ENCODE measurements around the gene AGBL3. TPM values are rescaled to one million over a fixed set of nuclear protein-coding genes. Genes with fewer than 3 reads are reported as not detected.

Gene AGBL3
- total RNA-seq, 1 donor from 2014 or later = 0.58 TPM

DNA sequence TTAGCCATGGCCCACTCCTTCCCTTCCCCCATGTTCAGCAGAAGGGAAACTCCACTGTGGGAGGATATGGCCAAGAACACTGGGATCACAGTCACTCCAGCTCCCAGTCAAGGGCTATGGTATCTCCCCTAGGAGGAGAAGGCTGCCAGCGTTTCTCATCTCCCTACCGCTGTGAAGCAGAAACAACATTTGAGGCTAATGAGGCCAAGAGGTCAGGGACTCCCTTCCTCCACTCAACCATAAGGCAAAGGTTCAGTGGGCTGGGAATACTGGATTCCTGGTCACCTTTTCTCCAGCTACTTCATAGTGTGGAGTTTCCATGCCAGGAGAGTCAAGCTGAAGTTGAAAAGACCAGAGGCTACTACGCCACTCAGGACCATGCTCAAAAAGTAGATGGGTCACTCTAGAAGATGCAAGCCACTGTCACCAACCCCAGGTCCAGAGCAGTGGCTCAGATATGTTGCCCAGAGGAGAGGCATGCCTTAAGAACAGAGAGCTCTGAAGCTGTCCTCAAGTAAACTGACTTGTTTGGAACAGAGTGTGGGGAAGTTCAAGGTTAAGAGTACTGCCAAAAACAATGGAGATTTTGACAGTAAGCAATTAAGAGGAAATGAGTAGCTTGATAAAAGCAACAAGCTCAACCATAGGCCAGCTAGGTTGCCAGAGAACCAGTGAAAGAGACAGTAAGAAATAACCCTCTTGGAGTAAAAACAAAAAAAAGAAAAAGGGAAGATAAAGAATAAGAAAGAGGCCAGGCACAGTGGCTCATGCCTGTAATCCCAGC is 157.8 kb downstream of the AGBL3 start:
- H3K36me3 Mint-ChIP-seq = no peaks in the 10 kb centered on the region
- Histone ChIP-seq H3K4me1 (no peaks in the 10 kb centered on the region), H3K27ac (no peak overlapping the region), H2AFZ (replicated peaks) (no peak overlapping the region), H3K36me3 (no peaks in the 10 kb centered on the region), H3K9ac (no peak overlapping the region), H3K4me2 (no peak overlapping the region), H3F3A (ENCODE audit: low read depth) (no peaks in the 10 kb centered on the region), H3K9me3 (ENCODE audit: low read depth) (no peaks in the 10 kb centered on the region), H3K79me2 (ENCODE audit: low read depth) (no peaks in the 10 kb centered on the region), H3K4me3 (no peak overlapping the region), H4K20me1 (ENCODE audit: low read depth) (no peaks in the 10 kb centered on the region), H3K27me3 (no peaks in the 10 kb centered on the region)
- H3K9me3 Mint-ChIP-seq = no peaks in the 10 kb centered on the region
- no peaks in the 10 kb centered on the region for H3K27me3 Mint-ChIP-seq (ENCODE audit: insufficient read depth, low read depth)
- no peaks in the 10 kb centered on the region for H3K4me1 Mint-ChIP-seq
- no peak for DNase-seq (ENCODE audit: low spot score)
- no peak overlapping the region for H3K4me3 Mint-ChIP-seq
- TF ChIP-seq EZH2phosphoT487 (IDR thresholded peaks at IDR 0.05) (no peak), EZH2 (IDR thresholded peaks at IDR 0.05) (no peak)
- TF ChIP-seq, protein P1, sequence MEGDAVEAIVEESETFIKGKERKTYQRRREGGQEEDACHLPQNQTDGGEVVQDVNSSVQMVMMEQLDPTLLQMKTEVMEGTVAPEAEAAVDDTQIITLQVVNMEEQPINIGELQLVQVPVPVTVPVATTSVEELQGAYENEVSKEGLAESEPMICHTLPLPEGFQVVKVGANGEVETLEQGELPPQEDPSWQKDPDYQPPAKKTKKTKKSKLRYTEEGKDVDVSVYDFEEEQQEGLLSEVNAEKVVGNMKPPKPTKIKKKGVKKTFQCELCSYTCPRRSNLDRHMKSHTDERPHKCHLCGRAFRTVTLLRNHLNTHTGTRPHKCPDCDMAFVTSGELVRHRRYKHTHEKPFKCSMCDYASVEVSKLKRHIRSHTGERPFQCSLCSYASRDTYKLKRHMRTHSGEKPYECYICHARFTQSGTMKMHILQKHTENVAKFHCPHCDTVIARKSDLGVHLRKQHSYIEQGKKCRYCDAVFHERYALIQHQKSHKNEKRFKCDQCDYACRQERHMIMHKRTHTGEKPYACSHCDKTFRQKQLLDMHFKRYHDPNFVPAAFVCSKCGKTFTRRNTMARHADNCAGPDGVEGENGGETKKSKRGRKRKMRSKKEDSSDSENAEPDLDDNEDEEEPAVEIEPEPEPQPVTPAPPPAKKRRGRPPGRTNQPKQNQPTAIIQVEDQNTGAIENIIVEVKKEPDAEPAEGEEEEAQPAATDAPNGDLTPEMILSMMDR (IDR thresholded peaks at IDR 0.05) = no peak
- no peak overlapping the region for H3K27ac Mint-ChIP-seq

GRCh38 chr7:135147341-135147898 is 161.1 kb downstream of the AGBL3 start:
- Mint-ChIP-seq H3K4me1 (no peaks in the 10 kb centered on the region), H3K27ac (no peak overlapping the region), H3K9me3 (no peaks in the 10 kb centered on the region), H3K27me3 (ENCODE audit: insufficient read depth, low read depth) (no peaks in the 10 kb centered on the region), H3K36me3 (no peaks in the 10 kb centered on the region), H3K4me3 (no peak overlapping the region)
- H3F3A ChIP-seq (ENCODE audit: low read depth) = no peaks in the 10 kb centered on the region
- no peaks in the 10 kb centered on the region for H3K9me3 ChIP-seq (ENCODE audit: low read depth)
- no peaks in the 10 kb centered on the region for H3K36me3 ChIP-seq
- no peak overlapping the region for H3K4me3 ChIP-seq
- H4K20me1 ChIP-seq (ENCODE audit: low read depth) = no peaks in the 10 kb centered on the region
- no peaks in the 10 kb centered on the region for H3K79me2 ChIP-seq (ENCODE audit: low read depth)
- no peak overlapping the region for H3K4me2 ChIP-seq
- H2AFZ ChIP-seq (replicated peaks) = no peak overlapping the region
- no peak overlapping the region for H3K9ac ChIP-seq
- H3K27ac ChIP-seq = no peak overlapping the region
- no peak for DNase-seq (ENCODE audit: low spot score)
- no peaks in the 10 kb centered on the region for H3K27me3 ChIP-seq
- H3K4me1 ChIP-seq = no peaks in the 10 kb centered on the region
- TF ChIP-seq, protein P1 (IDR thresholded peaks at IDR 0.05) = no peak
- TF ChIP-seq EZH2phosphoT487 (IDR thresholded peaks at IDR 0.05) (no peak), EZH2 (IDR thresholded peaks at IDR 0.05) (no peak)

DNA sequence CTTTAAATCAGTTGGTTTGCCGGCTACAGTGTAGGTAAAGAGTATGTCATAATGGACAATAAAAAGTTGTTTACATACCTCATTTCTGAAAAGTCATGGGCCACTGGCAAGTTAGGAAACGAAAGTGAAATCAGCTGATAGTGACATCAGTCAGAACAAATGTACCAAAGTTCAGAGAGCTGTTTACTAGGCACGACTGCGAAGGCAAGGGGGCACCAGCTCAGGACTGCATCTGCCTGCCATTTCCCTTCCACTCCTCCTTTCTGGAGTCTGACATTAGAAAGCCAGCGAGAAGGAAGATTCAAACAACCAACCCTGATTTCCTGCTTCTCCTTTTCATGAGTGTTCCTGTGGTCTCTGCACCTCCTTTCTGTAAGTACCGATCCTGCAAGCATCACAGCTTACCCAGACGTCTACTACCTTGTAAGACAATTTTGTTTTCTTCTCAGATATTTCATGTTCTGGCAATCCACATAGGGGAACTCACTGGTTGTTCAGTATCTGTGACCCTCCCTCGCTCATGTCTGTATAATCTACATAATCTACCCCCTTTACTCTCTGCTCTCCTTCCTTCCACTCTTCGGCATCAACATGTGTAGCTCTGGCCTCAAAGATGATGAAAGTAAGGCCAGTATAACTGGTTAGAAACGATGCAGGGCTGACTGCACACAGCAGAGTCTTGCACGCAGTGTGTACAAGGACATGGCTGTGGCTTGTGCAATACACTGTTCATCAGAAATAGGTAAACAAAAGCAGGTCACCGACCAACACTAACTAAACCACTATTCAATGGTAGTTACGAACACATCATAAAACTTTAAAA is 161.8 kb downstream of the AGBL3 start, which contains the start of gene TMEM140:
TSS of gene TMEM140 (plus strand) at position 174 of the 823 bp plus-strand sequence. CDS start 16,370 bp downstream, outside the sequence.
- Histone ChIP-seq H3K4me3 (no peak within 1 kb of the TSS), H3K9me3 (ENCODE audit: low read depth) (no peaks in the 10 kb centered on the region), H2AFZ (replicated peaks) (no peak within 1 kb of the TSS), H3K27ac (no peak within 1 kb of the TSS), H3K4me2 (no peak within 1 kb of the TSS), H3K4me1 (no peaks in the 10 kb centered on the region), H3F3A (ENCODE audit: low read depth) (no peaks in the 10 kb centered on the region), H3K9ac (no peak within 1 kb of the TSS), H3K27me3 (no peaks in the 10 kb centered on the region), H4K20me1 (ENCODE audit: low read depth) (no peaks in the 10 kb centered on the region), H3K36me3 (no peaks in the 10 kb centered on the region), H3K79me2 (ENCODE audit: low read depth) (no peaks in the 10 kb centered on the region)
- H3K4me3 Mint-ChIP-seq = no peak within 1 kb of the TSS
- peaks cover 2% of the 10 kb centered on the region for H3K36me3 Mint-ChIP-seq
- no peak for DNase-seq (ENCODE audit: low spot score)
- no peaks in the 10 kb centered on the region for H3K4me1 Mint-ChIP-seq
- no peak within 1 kb of the TSS for H3K27ac Mint-ChIP-seq
- peaks cover 3% of the 10 kb centered on the region for H3K9me3 Mint-ChIP-seq
- no peaks in the 10 kb centered on the region for H3K27me3 Mint-ChIP-seq (ENCODE audit: insufficient read depth, low read depth)
- TF ChIP-seq, protein P1 (IDR thresholded peaks at IDR 0.05) = no peak
- TF ChIP-seq EZH2 (IDR thresholded peaks at IDR 0.05) (no peak), EZH2phosphoT487 (IDR thresholded peaks at IDR 0.05) (no peak)
